DMS 273 treated with DMSO at 0.1 percent for 48 hours (cell line): ENCODE data around the gene IQUB.
"Not testable (repeated sequence)": the region's sequence is repeated elsewhere in the genome, so short reads cannot be mapped to it uniquely, and the experiment has no call there.

Experiments used
- DNase-seq: peaks from one replicate; lab custom pipeline; 2025; lab: John Stamatoyannopoulos, UW

IQUB gene

DNA sequence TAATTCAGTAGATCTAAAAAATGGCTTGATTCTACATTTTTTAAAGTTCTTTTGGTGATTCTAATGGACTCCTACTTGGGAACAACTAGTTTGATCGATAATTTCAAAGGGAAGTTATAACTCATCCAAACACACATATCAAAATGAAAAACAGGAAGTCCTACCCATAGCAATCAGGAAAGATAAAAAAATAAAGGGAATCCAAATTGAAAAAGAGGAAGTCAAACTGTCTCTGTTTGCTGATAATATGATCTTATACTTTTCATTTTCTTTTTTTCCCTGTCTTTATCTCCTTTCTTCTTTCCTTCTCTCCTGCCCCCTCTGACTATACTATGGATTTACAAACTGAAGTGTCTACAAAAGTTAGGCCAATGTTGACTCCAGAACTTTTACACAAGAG is 118.8 kb downstream of the IQUB start:
- DNase-seq: no peak

DNA sequence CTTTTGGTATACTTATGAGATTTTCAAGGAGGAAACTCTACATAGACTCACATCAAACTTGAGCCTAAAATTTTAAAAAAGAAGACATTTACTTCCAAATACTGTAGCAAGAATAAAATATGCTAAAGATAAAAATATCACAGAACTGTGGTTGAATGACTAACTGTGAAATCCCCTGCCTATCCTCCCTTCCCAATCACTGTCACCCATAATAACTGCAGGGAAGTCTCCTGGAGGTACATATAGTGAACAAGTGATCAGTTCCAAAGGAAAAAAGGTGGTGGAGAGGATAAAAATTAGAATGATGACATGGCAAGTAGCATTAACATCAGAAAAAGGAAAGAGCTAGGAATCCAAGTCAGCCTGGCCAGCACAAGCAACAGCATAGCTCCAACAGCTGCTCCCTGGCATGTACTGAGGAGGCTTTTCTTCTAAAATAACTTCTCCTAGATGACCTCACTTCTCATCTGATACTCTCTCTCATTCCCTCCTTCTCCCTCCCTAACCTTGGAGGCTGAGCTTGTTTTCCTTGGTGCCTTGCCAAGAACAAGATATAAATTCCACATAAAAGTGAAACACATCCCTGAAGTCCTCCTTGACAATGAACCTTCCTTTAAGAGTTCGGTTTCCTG is 124.0 kb downstream of the IQUB start:
- no peak for DNase-seq

DNA sequence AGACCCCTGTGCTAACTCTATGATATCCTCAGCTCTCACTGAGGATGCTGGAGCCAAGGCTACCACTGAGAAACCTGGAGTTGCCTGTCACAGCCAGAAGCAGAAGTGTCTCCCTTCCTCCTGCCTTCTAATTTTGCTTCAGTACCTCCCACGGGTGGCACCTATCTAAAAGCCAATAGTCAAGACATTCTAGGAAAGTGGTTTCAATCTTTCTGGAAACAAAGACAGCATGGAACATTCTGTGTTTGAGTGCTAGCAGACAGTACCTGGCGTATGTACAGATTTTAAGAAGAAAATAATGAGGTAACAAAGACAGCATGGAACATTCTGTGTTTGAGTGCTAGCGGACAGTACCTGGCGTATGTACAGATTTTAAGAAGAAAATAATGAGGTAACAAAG is 126.4 kb downstream of the IQUB start:
- not testable (repeated sequence) for DNase-seq
